ENCODE data around the gene CCDC127.
"Not testable (repeated sequence)": the region's sequence is repeated elsewhere in the genome, so short reads cannot be mapped to it uniquely, and the experiment has no call there.

CCDC127 gene

GRCh38 chr5:252546-252945 lies 34.6 kb upstream of the CCDC127 start:
- TF ChIP-seq CTCF (IDR thresholded peaks at IDR 0.05; ENCODE audit: low read depth, low read length) = no peak
- H3K4me3 ChIP-seq (ENCODE audit: low read depth, low read length) = no peak overlapping the region

- H3K4me3 ChIP-seq (ENCODE audit: low read depth, low read length) = not testable (repeated sequence)
Measured at GRCh38 chr5:251975-252374, 34.0 kb upstream of the CCDC127 start.

- not testable (repeated sequence) for H3K4me3 ChIP-seq (ENCODE audit: low read depth, low read length)
Measured at GRCh38 chr5:251538-251937, 33.6 kb upstream of the CCDC127 start.

- H3K4me3 ChIP-seq (ENCODE audit: low read depth, low read length) = not testable (repeated sequence)
Measured at GRCh38 chr5:251016-251415, 33.1 kb upstream of the CCDC127 start.

GRCh38 chr5:250396-250795 lies 32.4 kb upstream of the CCDC127 start:
- H3K4me3 ChIP-seq (ENCODE audit: low read depth, low read length) = not testable (repeated sequence)

- H3K4me3 ChIP-seq (ENCODE audit: low read depth, low read length) = not testable (repeated sequence)
Measured at GRCh38 chr5:245717-246116, 27.8 kb upstream of the CCDC127 start.

GRCh38 chr5:243683-244367 lies 25.9 kb upstream of the CCDC127 start:
- H3K4me3 ChIP-seq (ENCODE audit: low read depth, low read length) = not testable (repeated sequence)

- H3K4me3 ChIP-seq (ENCODE audit: low read depth, low read length) = not testable (repeated sequence)
Measured at GRCh38 chr5:241045-241669, 23.2 kb upstream of the CCDC127 start.

- not testable (repeated sequence) for H3K4me3 ChIP-seq (ENCODE audit: low read depth, low read length)
Measured at GRCh38 chr5:240550-240949, 22.6 kb upstream of the CCDC127 start.

- not testable (repeated sequence) for H3K4me3 ChIP-seq (ENCODE audit: low read depth, low read length)
Measured at GRCh38 chr5:237931-238330, 20.0 kb upstream of the CCDC127 start.

- H3K4me3 ChIP-seq (ENCODE audit: low read depth, low read length) = not testable (repeated sequence)
Measured at GRCh38 chr5:235527-235926, 17.6 kb upstream of the CCDC127 start.

- H3K4me3 ChIP-seq (ENCODE audit: low read depth, low read length) = no peak overlapping the region
- TF ChIP-seq CTCF (IDR thresholded peaks at IDR 0.05; ENCODE audit: low read depth, low read length) = no peak
Measured at GRCh38 chr5:234450-234849, 16.5 kb upstream of the CCDC127 start.

GRCh38 chr5:233426-233825 lies 15.5 kb upstream of the CCDC127 start:
- not testable (repeated sequence) for H3K4me3 ChIP-seq (ENCODE audit: low read depth, low read length)

- TF ChIP-seq CTCF (IDR thresholded peaks at IDR 0.05; ENCODE audit: low read depth, low read length) = no peak
- no peak overlapping the region for H3K4me3 ChIP-seq (ENCODE audit: low read depth, low read length)
Measured at GRCh38 chr5:231661-232060, 13.7 kb upstream of the CCDC127 start.
